K562 (cell line): ENCODE results near the gene RELA. TPM values are rescaled to one million over a fixed set of nuclear protein-coding genes. Genes with fewer than 3 reads are reported as not detected.

ENCODE experiments used
- ATAC-seq: fragments of 200-7000 bp; cut with Tn5 transposase; 3 replicates; pipeline ENCODE4 v1.9.1; 2020; ENCODE audit warnings: moderate library complexity
- BruUV-seq: library from RNA; stranded (reverse); fragments of 400-500 nt; replicated peaks from 2 replicates; lab custom pipeline; 2021; lab: Mats Ljungman, UMichigan
- CTCF ChIA-PET: fragments of 300-600 bp; formaldehyde crosslinking; extraction: SDS; loops from one replicate; lab custom pipeline; 2021; ENCODE audit warnings: low intra/inter-chr PET ratio; lab: Yijun Ruan, JAX
- POLR2A ChIA-PET: fragments of 300-600, 350-650 bp; sonication (Branson Sonifier 250); formaldehyde crosslinking; extraction: SDS; loops from one replicate; lab custom pipeline; 2021; ENCODE audit warnings: antibody characterized with exemption, inconsistent platforms; lab: Yijun Ruan, JAX
- DNase-seq, 4 experiments: peaks; one replicate each; pipeline versions ENCODE4 v3.0.0 to v3.0.0-alpha.2; 2011 to 2018; ENCODE audit warnings: low spot score in 3 of 4, mixed read lengths in 3 of 4; ENCODE audit errors: extremely low read depth in 1 of 4
- FAIRE-seq: peaks from 2 replicates; lab custom pipeline; 2011; peaks lifted over from hg19 to GRCh38; lab: Jason Lieb, UNC
- H2AFZ ChIP-seq: 2 replicates; pipeline ENCODE4 v1.6.0; 2011; ENCODE audit warnings: low read depth, low read length, control low read depth, inconsistent platforms
- H3K27ac ChIP-seq: fragments of 200-600 bp; 3 replicates; pipeline ENCODE4 v1.8.0; 2011; ENCODE audit warnings: low read depth, mild to moderate bottlenecking, control low read depth, inconsistent platforms, low read length, moderate library complexity, mixed read lengths; ENCODE audit errors: extremely low read depth
- H3K27me3 ChIP-seq, 2 experiments: fragments of 300-600 bp in 1 of 2; 2 replicates in 1 of 2; 3 replicates in 1 of 2; pipeline versions ENCODE4 v1.6.0 to v1.8.0; 2011; ENCODE audit warnings: inconsistent platforms in 2 of 2, low read length in 2 of 2, mild to moderate bottlenecking in 1 of 2, mixed read lengths in 1 of 2, moderate library complexity in 1 of 2; ENCODE audit not compliant: control insufficient read depth in 2 of 2, insufficient read depth in 2 of 2
- H3K36me3 ChIP-seq: fragments of 300-600 bp; 3 replicates; pipeline ENCODE4 v1.8.0; 2011; ENCODE audit warnings: mild to moderate bottlenecking, low read length, inconsistent platforms; ENCODE audit not compliant: control insufficient read depth, insufficient read depth
- H3K4me1 ChIP-seq, 2 experiments: fragments of 200-600 bp in 1 of 2; replicated peaks in 1 of 2; 2 replicates in 1 of 2; 3 replicates in 1 of 2; pipeline versions ENCODE4 v1.5.1 to v1.8.0; 2011; ENCODE audit warnings: inconsistent platforms in 2 of 2, low read length in 2 of 2, mild to moderate bottlenecking in 1 of 2, mixed read lengths in 1 of 2, moderate library complexity in 1 of 2; ENCODE audit not compliant: control insufficient read depth in 2 of 2, insufficient read depth in 2 of 2
- H3K4me2 ChIP-seq: 2 replicates; pipeline ENCODE4 v1.6.1; 2011; ENCODE audit warnings: low read length, control low read depth, inconsistent platforms, mixed read lengths; ENCODE audit not compliant: insufficient read depth
- H3K4me3 ChIP-seq: fragments of 200-600 bp; sonication (generic), shearing (Covaris generic); 2 replicates; pipeline ENCODE4 v1.5.1; 2016; ENCODE audit warnings: control low read depth, inconsistent platforms
- H3K79me2 ChIP-seq: fragments of 200-600 bp; 3 replicates; pipeline ENCODE4 v1.8.0; 2011; ENCODE audit warnings: low read length, inconsistent platforms; ENCODE audit not compliant: control insufficient read depth, insufficient read depth
- H3K9ac ChIP-seq, 2 experiments: 2 replicates each; pipeline versions ENCODE4 v1.6.0 to v1.6.1; 2011; ENCODE audit warnings: low read depth in 2 of 2, low read length in 2 of 2, control low read depth in 1 of 2, inconsistent platforms in 1 of 2, mild to moderate bottlenecking in 1 of 2, mixed read lengths in 1 of 2; ENCODE audit not compliant: insufficient read depth in 1 of 2
- H3K9me1 ChIP-seq: one replicate; pipeline ENCODE4 v1.6.0; 2011; ENCODE audit warnings: inconsistent platforms, mild to moderate bottlenecking, low read length, moderate library complexity; ENCODE audit not compliant: control insufficient read depth, insufficient read depth
- H3K9me3 ChIP-seq: replicated peaks from 2 replicates; pipeline ENCODE4 v1.5.1; 2011; ENCODE audit warnings: low read depth, low read length, inconsistent platforms; ENCODE audit not compliant: control insufficient read depth, insufficient read depth
- H4K20me1 ChIP-seq: replicated peaks from 2 replicates; pipeline ENCODE4 v1.6.1; 2011; ENCODE audit warnings: low read length, inconsistent platforms, mixed read lengths; ENCODE audit not compliant: control insufficient read depth, insufficient read depth
- CLOCK ChIP-seq: fragments of 250-450 bp; sonication (Bioruptor Pico); IDR thresholded peaks from 2 replicates; pipeline ENCODE4 v1.4.0; 2020; ENCODE audit warnings: mild to moderate bottlenecking, moderate library complexity, borderline replicate concordance
- DNMT1 ChIP-seq: fragments of 450-650 bp; IDR thresholded peaks from 2 replicates; pipeline ENCODE4 v1.6.1; 2016; ENCODE audit warnings: antibody characterized with exemption, mild to moderate bottlenecking
- HDAC3 ChIP-seq: fragments of 450-650 bp; IDR thresholded peaks from 2 replicates; pipeline ENCODE4 v1.6.1; 2018; ENCODE audit warnings: borderline replicate concordance, mild to moderate bottlenecking, moderate library complexity; ENCODE audit not compliant: partially characterized antibody
- HNRNPK ChIP-seq: fragments of 200-400 bp; formaldehyde crosslinking; IDR thresholded peaks from one replicate; pipeline ENCODE4 v1.6.1; 2018; ENCODE audit warnings: mild to moderate bottlenecking, low read depth, low read length; ENCODE audit not compliant: poor library complexity, severe bottlenecking
- KAT8 ChIP-seq: fragments of 450-650 bp; IDR thresholded peaks from 2 replicates; pipeline ENCODE4 v1.6.1; 2016; ENCODE audit warnings: low read depth, mild to moderate bottlenecking
- MIER1 ChIP-seq: fragments of 450-650 bp; IDR thresholded peaks from 2 replicates; pipeline ENCODE4 v1.6.1; 2016; ENCODE audit warnings: antibody characterized with exemption, mild to moderate bottlenecking, low read depth
- NCOA4 ChIP-seq: fragments of 450-650 bp; IDR thresholded peaks from 2 replicates; pipeline ENCODE4 v1.6.1; 2018; ENCODE audit warnings: mild to moderate bottlenecking; ENCODE audit not compliant: partially characterized antibody
- RBM39 ChIP-seq: fragments of 200-400 bp; formaldehyde crosslinking; optimal IDR thresholded peaks from 2 replicates; pipeline ENCODE3; 2018; ENCODE audit warnings: low read depth, low read length
- RUNX1 ChIP-seq: sonication (generic); IDR thresholded peaks from 2 replicates; pipeline ENCODE4 v1.6.1; 2016; ENCODE audit warnings: antibody characterized with exemption, low read depth
- TAF15 ChIP-seq: fragments of 200-400 bp; formaldehyde crosslinking; IDR thresholded peaks from 2 replicates; pipeline ENCODE4 v1.6.1; 2017; ENCODE audit warnings: mild to moderate bottlenecking, low read depth, low read length, moderate library complexity
- THAP7 ChIP-seq: fragments of 250-450 bp; sonication (Bioruptor Pico); IDR thresholded peaks from 2 replicates; pipeline ENCODE4 v1.5.0; 2021
- ZNF184 ChIP-seq: sonication (generic); formaldehyde crosslinking; IDR thresholded peaks from 2 replicates; pipeline ENCODE4 v1.5.0; 2020; ENCODE audit warnings: missing genetic modification reagents
- ZNF253 ChIP-seq: fragments of 250-450 bp; sonication (Bioruptor Pico); conservative IDR thresholded peaks from 2 replicates; pipeline ENCODE4 v1.6.1; 2021; ENCODE audit warnings: mild to moderate bottlenecking
- ZNF512 ChIP-seq: IDR thresholded peaks from 2 replicates; pipeline ENCODE4 v1.6.1; 2016; ENCODE audit warnings: missing genetic modification characterization, missing compliant biosample characterization
- ZNF764 ChIP-seq: fragments of 250-450 bp; sonication (Bioruptor Pico); IDR thresholded peaks from 2 replicates; pipeline ENCODE4 v1.4.0; 2020; ENCODE audit warnings: low read depth, mild to moderate bottlenecking, moderate library complexity
- ZSCAN32 ChIP-seq: fragments of 450-650 bp; formaldehyde crosslinking; IDR thresholded peaks from 2 replicates; pipeline ENCODE4 v1.4.0; 2020; ENCODE audit warnings: mild to moderate bottlenecking, moderate library complexity
- WGBS: fragments of 100-300 bp; shearing (Covaris generic); methylation state at CpG from one replicate; pipeline ENCODE4 v1.1.6; 2016; ENCODE audit warnings: low coverage, mixed read lengths; ENCODE audit not compliant: insufficient coverage; ENCODE audit errors: missing lambda C conversion rate; 5-methylcytosine and 5-hydroxymethylcytosine counted together
- in situ Hi-C: fragments of 300-500 bp; cut with MboI; formaldehyde crosslinking; loops from 4 replicates; pipeline ENCODE4 v1.15.0; 2018; ENCODE audit warnings: inconsistent platforms, mixed read lengths
- intact Hi-C: fragments of 100-400 bp; cut with micrococcal nuclease; formaldehyde crosslinking; loops from 2 replicates; pipeline ENCODE4 v1.14.2; 2022
- polyA plus RNA-seq, 8 experiments: library from polyadenylated mRNA; depleted of rRNA in 4 of 8; stranded (reverse) in 5 of 8; unstranded in 3 of 8; fragments of >200 nt; fragmentation: Nextera tagmentation in 2 of 8; fragmentation: Illumina TruSeq in 1 of 8; extraction: Ambion mirVana in 2 of 8; extraction: Trizol in 1 of 8; gene quantifications; 2 replicates each; pipeline versions ENCODE4 v1.2.1 to v1.2.3, GENCODE V29; 2011 to 2014; ENCODE audit warnings: inconsistent platforms in 1 of 8, missing spikeins in 1 of 8
- total RNA-seq, 7 experiments: library from RNA; depleted of rRNA in 6 of 7; stranded (reverse); fragments of >200 nt in 6 of 7; fragmentation: Illumina TruSeq in 2 of 7; extraction: Trizol in 2 of 7; gene quantifications; 2 replicates each; pipeline versions ENCODE4 v1.2.1 to v1.2.3, GENCODE V29; 2011 to 2021; ENCODE audit warnings: low replicate concordance in 1 of 7
- TF ChIP-seq, protein P1 (sequence below): IDR thresholded peaks from 2 replicates; pipeline ENCODE4 v1.6.1; 2011; ENCODE audit warnings: borderline replicate concordance, low read depth, mild to moderate bottlenecking, moderate library complexity, low read length; ENCODE audit not compliant: insufficient read depth, poor library complexity, severe bottlenecking

Gene RELA
- total and polyA plus RNA-seq, 9 of the 15 experiments (the other 6 are each of a cell fraction or from before 2014, with no cell fraction given), result 6.0 to 67.4 (median 20.6) TPM

DNA sequence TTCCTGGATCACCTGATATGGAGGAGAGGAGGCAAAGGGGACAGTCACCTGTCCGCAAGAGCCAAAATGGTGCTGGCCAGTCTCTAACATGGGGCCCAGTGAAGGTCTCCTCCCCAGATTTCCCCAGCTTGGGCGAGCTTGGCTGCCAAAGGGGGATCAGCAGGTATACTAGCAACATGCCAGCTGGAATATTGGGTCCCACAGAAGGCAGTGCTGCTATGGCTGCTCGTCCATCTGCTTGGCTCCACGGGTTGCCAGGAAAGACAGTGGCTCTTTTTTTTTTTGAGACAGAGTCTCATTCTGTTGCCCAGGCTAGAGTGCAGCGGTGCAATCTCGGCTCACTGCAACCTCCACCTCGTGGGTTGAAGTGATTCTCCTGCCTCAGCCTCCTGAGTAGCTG lies 36.6 kb upstream of the RELA start:
- no peaks in the 10 kb centered on the region for H3K9me3 ChIP-seq
- H3K4me1 ChIP-seq, result peaks cover 0 to 10% of the 10 kb centered on the region in 2 experiments; a peak in 2 of 5 replicates
- H3K4me2 ChIP-seq, result no peak overlapping the region
- no peak overlapping the region for H2AFZ ChIP-seq
- no peak overlapping the region for H3K4me3 ChIP-seq
- DNase-seq (no peak), ATAC-seq (no peak), FAIRE-seq (no peak)
- H4K20me1 ChIP-seq, result 0 out of 2 replicates have a peak, but pooled peaks cover 3% of the 10 kb centered on the region
- ChIA-PET CTCF (no interaction called here), POLR2A (interaction anchor here (1.0 kb wide), 1 partner anchor 36 kb away, joined by 4 read pairs; the partner anchor contains the start of gene RELA)
- no peaks in the 10 kb centered on the region for H3K79me2 ChIP-seq
- in situ Hi-C loops (no loop called here), intact Hi-C loops (no loop called here)
- no peaks in the 10 kb centered on the region for H3K36me3 ChIP-seq
- no TSS peak for BruUV-seq
- no peak overlapping the region for H3K27ac ChIP-seq
- no peak overlapping the region for H3K9ac ChIP-seq
- 15% methylated on average over 7 of the region's 7 CpGs for WGBS
- H3K9me1 ChIP-seq, result no peaks in the 10 kb centered on the region
- peaks cover 0 to 2% of the 10 kb centered on the region in 2 experiments; a peak in 2 of 5 replicates for H3K27me3 ChIP-seq
- TF ChIP-seq RBM39 (no peak), HNRNPK (no peak), NCOA4 (no peak), THAP7 (CRISPR knock-in tag) (no peak), MIER1 (no peak), DNMT1 (no peak), ZNF184 (CRISPR knock-in tag) (no peak), TAF15 (no peak), RUNX1 (no peak), HDAC3 (no peak), CLOCK (no peak), ZNF764 (no peak), ZNF253 (CRISPR knock-in tag) (no peak), ZNF512 (tag) (no peak), KAT8 (no peak), ZSCAN32 (CRISPR knock-in tag) (no peak)
- TF ChIP-seq, protein P1, sequence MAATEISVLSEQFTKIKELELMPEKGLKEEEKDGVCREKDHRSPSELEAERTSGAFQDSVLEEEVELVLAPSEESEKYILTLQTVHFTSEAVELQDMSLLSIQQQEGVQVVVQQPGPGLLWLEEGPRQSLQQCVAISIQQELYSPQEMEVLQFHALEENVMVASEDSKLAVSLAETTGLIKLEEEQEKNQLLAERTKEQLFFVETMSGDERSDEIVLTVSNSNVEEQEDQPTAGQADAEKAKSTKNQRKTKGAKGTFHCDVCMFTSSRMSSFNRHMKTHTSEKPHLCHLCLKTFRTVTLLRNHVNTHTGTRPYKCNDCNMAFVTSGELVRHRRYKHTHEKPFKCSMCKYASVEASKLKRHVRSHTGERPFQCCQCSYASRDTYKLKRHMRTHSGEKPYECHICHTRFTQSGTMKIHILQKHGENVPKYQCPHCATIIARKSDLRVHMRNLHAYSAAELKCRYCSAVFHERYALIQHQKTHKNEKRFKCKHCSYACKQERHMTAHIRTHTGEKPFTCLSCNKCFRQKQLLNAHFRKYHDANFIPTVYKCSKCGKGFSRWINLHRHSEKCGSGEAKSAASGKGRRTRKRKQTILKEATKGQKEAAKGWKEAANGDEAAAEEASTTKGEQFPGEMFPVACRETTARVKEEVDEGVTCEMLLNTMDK, result no peak
